Measurements from ENCODE around the gene RNF225. TPM values are rescaled to one million over a fixed set of nuclear protein-coding genes. Genes with fewer than 3 reads are reported as not detected.

Gene RNF225
- total and polyA plus RNA-seq, 9 of the 15 experiments (the other 6 are each of a cell fraction or from before 2014, with no cell fraction given), result 0.33 TPM; not detected in 8

- peak; percentile 98 for TF ChIP-seq MGA (IDR thresholded peaks at IDR 0.05)
- TF ChIP-seq PURB (CRISPR knock-in tag; IDR thresholded peaks at IDR 0.05; ENCODE audit: low read depth), result no peak
- peak; percentile 61 for TF ChIP-seq ZBTB40 (IDR thresholded peaks at IDR 0.05)
- no peak for TF ChIP-seq ZBTB40 (CRISPR knock-in tag; IDR thresholded peaks at IDR 0.05)
Observed at GRCh38 chr19:58400916-58401839, 5.7 kb downstream of the RNF225 start (continued).
